HEK293T (cell line): Measurements from ENCODE around the gene TMPRSS4.

ENCODE experiments used
- TARDBP ChIP-seq: fragments of 450-650 bp; IDR thresholded peaks from 2 replicates; pipeline ENCODE4 v1.6.1; 2016
- ZNF384 ChIP-seq: fragments of 450-650 bp; IDR thresholded peaks from 2 replicates; pipeline ENCODE4 v1.6.1; 2016

DNA sequence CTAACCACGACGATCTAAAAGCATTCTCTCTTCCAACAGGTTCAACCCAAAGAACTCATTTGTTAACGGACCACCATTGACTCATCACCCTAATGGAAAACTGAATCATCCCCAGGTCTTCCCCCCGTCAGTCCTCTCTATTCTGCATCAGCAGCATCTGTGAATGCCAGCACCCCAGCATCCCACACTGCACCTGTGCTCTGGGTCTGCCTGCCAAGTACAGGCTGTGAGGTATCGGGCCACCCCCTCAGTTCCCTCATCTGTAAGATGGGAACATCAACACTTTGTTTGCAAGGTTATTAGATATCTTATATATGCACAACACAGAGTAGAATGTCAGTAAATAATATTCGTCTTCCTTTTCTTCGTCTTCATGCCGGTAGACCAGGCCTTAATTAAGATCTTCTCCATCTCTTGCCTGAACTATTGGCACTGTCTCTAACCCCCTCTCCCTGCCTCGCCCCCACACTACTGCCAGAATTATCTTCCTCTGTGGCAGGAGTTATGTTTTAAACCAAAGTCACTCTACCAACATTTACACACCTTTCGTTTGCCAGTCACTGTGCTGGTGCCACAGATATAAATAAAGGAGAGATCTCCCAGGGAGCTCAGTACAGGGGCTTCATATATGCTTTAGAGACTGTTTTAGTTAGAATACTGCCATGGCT lies 7.8 kb upstream of the TMPRSS4 start:
- TF ChIP-seq TARDBP: no peak
- no peak for TF ChIP-seq ZNF384
